MCF 10A (cell line): ENCODE measurements around the gene B4GALT6. TPM values are rescaled to one million over a fixed set of nuclear protein-coding genes. Genes with fewer than 3 reads are reported as not detected.

Source experiments
- BruUV-seq: library from RNA; stranded (reverse); fragments of 400-500 nt; replicated peaks from 2 replicates; lab custom pipeline; 2021; lab: Mats Ljungman, UMichigan
- CTCF ChIA-PET: fragments of 300-600 bp; sonication (Branson Sonifier 250); formaldehyde crosslinking; extraction: SDS; loops from one replicate; lab custom pipeline; 2021; ENCODE audit warnings: antibody characterized with exemption, inconsistent platforms; lab: Yijun Ruan, JAX
- POLR2A ChIA-PET: fragments of 300-600, 350-650 bp; sonication (Branson Sonifier 250); formaldehyde crosslinking; extraction: SDS; loops from one replicate; lab custom pipeline; 2020; ENCODE audit warnings: antibody characterized with exemption, inconsistent platforms; lab: Yijun Ruan, JAX
- DNase-seq: peaks from one replicate; pipeline ENCODE4 v3.0.0-alpha.2; 2018; ENCODE audit not compliant: unreplicated experiment
- H3K27ac Mint-ChIP-seq: one replicate; pipeline ENCODE4 v1.8.0; 2022; ENCODE audit warnings: mild to moderate bottlenecking, low read depth, mixed read lengths; ENCODE audit not compliant: unreplicated experiment
- H3K27me3 Mint-ChIP-seq: one replicate; pipeline ENCODE4 v1.8.0; 2022; ENCODE audit warnings: mixed read lengths; ENCODE audit not compliant: insufficient read depth, unreplicated experiment
- H3K36me3 Mint-ChIP-seq: one replicate; pipeline ENCODE4 v1.8.0; 2022; ENCODE audit warnings: mild to moderate bottlenecking, moderate library complexity, mixed read lengths; ENCODE audit not compliant: insufficient read depth, unreplicated experiment
- H3K4me1 Mint-ChIP-seq: one replicate; pipeline ENCODE4 v1.8.0; 2022; ENCODE audit warnings: mixed read lengths; ENCODE audit not compliant: insufficient read depth, unreplicated experiment
- H3K4me3 Mint-ChIP-seq: one replicate; pipeline ENCODE4 v1.8.0; 2022; ENCODE audit warnings: mild to moderate bottlenecking, moderate library complexity, mixed read lengths; ENCODE audit not compliant: unreplicated experiment
- H3K9me3 Mint-ChIP-seq: one replicate; pipeline ENCODE4 v1.8.0; 2022; ENCODE audit warnings: mixed read lengths; ENCODE audit not compliant: unreplicated experiment
- CTCF ChIP-seq: fragments of 200-600 bp; IDR thresholded peaks from one replicate; pipeline ENCODE4 v1.8.0; 2022; ENCODE audit warnings: antibody characterized with exemption, mild to moderate bottlenecking; ENCODE audit not compliant: unreplicated experiment
- intact Hi-C: fragments of 100-400 bp; cut with micrococcal nuclease; formaldehyde crosslinking; loops from 2 replicates; pipeline ENCODE4 v1.14.1; 2022
- total RNA-seq: library from RNA; stranded (reverse); gene quantifications from 2 replicates; pipeline ENCODE4 v1.2.3, GENCODE V29; 2022

B4GALT6 gene
- total RNA-seq, 1 experiment from 2014 or later: 6.0 TPM

GRCh38 chr18:31680831-31681568, 3.4 kb downstream of the B4GALT6 start:
- TF ChIP-seq CTCF: no peak
- ChIA-PET CTCF (interaction anchor here (0.8 to 1.7 kb wide), 7 partner anchors 9 to 166 kb away, joined by 3 to 10 read pairs (median 4); no protein-coding TSS in a partner anchor), POLR2A (interaction anchor here (0.7 to 4.4 kb wide), 4 partner anchors 8 to 426 kb away, joined by 4 to 23 read pairs (median 6); partner anchors contain the start of gene TRAPPC8)
- Mint-ChIP-seq H3K27me3 (no peaks in the 10 kb centered on the region), H3K36me3 (no peaks in the 10 kb centered on the region), H3K9me3 (no peaks in the 10 kb centered on the region), H3K27ac (peak overlapping the region; percentile 57), H3K4me1 (peaks cover 44% of the 10 kb centered on the region), H3K4me3 (no peak overlapping the region)
- peak; percentile 18 for DNase-seq
- no TSS peak for BruUV-seq
- intact Hi-C loops: no loop called here

GRCh38 chr18:31680433-31680811, 4.0 kb downstream of the B4GALT6 start:
- no peaks in the 10 kb centered on the region for H3K27me3 Mint-ChIP-seq
- H3K27ac Mint-ChIP-seq: peak overlapping the region; percentile 57
- H3K4me1 Mint-ChIP-seq: peaks cover 44% of the 10 kb centered on the region
- DNase-seq: peak; percentile 34
- no peaks in the 10 kb centered on the region for H3K9me3 Mint-ChIP-seq
- no peak overlapping the region for H3K4me3 Mint-ChIP-seq
- no peaks in the 10 kb centered on the region for H3K36me3 Mint-ChIP-seq
- BruUV-seq: no TSS peak
- no peak for TF ChIP-seq CTCF
- intact Hi-C loops: no loop called here
- CTCF ChIA-PET: interaction anchor here (0.8 to 1.7 kb wide), 8 partner anchors 10 to 165 kb away, joined by 3 to 10 read pairs (median 4); no protein-coding TSS in a partner anchor
- POLR2A ChIA-PET: interaction anchor here (0.7 to 4.4 kb wide), 3 partner anchors 14 to 426 kb away, joined by 4 to 23 read pairs (median 6); partner anchors contain the start of gene TRAPPC8

- Mint-ChIP-seq H3K36me3 (no peaks in the 10 kb centered on the region), H3K9me3 (no peaks in the 10 kb centered on the region), H3K27ac (peak overlapping the region; percentile 57), H3K27me3 (no peaks in the 10 kb centered on the region), H3K4me3 (peak overlapping the region; percentile 24), H3K4me1 (peaks cover 44% of the 10 kb centered on the region)
- no peak for TF ChIP-seq CTCF
- ChIA-PET CTCF (interaction anchor here (0.8 to 1.7 kb wide), 6 partner anchors 9 to 164 kb away, joined by 3 to 10 read pairs (median 4); no protein-coding TSS in a partner anchor), POLR2A (interaction anchor here (0.7 to 4.4 kb wide), 4 partner anchors 13 to 262 kb away, joined by 3 to 23 read pairs (median 6); partner anchors contain the start of gene TRAPPC8)
- intact Hi-C loops: no loop called here
- peak; percentile 13 for DNase-seq
- no TSS peak for BruUV-seq
These were observed 4.5 kb downstream of the B4GALT6 start for GRCh38 chr18:31679791-31680432.
